NK-92 (cell line): ENCODE data around the gene PAEP.

ENCODE experiments used
- DNase-seq: peaks from one replicate; lab custom pipeline; 2025; ENCODE audit not compliant: unreplicated experiment; lab: John Stamatoyannopoulos, UW

Gene PAEP

DNA sequence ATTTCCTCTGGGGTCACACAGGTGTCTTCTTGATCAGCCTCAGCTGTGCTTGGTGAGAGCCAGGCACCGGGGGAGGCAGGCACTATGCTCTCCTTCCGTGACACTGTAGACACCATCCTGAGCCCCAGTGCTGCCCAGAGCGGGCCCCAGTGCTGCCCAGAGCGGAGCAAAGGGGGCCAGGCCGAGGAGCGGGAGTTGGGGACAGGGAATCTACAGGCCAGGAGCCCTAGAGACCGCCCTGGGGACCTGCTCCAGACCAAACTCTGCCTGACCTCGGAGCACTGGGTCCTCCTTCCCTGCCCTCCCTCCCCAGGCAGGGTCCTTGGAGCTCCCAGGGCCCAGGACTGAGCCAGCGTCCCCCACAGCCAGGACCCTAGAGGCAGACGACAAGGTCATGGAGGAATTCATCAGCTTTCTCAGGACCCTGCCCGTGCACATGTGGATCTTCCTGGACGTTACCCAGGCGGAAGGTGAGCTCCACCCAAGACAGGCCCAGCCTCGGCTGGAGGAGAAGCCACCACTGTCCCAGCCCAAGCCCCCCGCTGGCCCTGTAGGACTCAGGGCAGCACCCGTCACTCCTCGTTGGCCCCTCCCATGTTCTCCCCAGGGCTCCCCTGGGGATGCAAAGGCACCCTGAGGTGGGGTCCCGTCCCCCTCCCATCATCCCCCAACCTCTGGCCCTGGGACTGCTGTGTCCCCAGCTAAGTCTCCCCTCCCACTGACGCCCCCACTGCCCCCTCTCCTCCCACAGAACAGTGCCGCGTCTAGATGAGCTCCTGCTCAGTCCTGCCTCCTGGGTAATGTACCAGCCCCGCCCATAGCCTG lies 30.2 kb downstream of the PAEP start:
- DNase-seq: no peak

- no peak for DNase-seq
Measured at GRCh38 chr9:135592331-135592590, 30.7 kb downstream of the PAEP start.

DNA sequence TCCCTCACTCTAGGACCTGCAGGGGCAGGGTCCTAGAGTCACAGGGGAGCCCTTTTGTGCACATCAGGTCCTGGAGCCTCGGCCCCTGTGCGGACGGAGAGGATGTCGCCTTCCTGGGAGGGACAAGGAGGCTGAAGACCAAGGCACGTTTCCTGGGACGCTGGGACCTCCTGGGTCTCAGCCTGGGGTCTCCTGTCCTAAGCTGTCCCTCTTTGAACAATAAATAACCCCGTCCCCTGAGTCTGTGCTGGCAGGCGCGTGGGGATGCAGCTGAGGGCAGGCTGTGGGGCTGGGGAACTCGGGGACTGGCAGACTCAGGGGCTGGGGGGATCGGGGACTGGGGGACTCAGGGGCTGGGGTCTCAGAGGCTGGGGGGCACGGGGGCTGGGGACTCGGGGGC lies 31.1 kb downstream of the PAEP start:
- no peak for DNase-seq

- DNase-seq: no peak
Measured at GRCh38 chr9:135596211-135596610, 34.7 kb downstream of the PAEP start.

GRCh38 chr9:135600296-135600817 lies 38.8 kb downstream of the PAEP start:
- DNase-seq: no peak

DNA sequence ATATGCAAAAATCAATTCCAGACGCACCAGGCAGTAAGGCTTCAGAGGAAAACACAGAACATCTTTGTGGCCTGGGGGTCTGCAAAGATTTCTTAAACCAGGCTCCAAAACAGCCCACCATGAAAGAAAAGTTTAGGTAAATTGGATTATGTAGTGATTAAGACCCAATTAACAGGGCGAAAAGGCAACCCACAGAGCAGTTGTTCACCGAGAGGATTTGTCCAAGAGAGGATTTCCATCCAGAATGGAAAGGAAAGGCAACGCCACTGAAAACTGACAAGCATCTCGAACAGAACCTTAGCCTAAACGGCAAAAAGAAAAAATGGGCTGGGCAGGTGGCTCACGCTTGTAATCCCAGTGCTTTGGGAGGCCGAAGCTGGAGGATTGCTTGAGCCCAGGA lies 40.4 kb downstream of the PAEP start:
- DNase-seq: no peak

DNA sequence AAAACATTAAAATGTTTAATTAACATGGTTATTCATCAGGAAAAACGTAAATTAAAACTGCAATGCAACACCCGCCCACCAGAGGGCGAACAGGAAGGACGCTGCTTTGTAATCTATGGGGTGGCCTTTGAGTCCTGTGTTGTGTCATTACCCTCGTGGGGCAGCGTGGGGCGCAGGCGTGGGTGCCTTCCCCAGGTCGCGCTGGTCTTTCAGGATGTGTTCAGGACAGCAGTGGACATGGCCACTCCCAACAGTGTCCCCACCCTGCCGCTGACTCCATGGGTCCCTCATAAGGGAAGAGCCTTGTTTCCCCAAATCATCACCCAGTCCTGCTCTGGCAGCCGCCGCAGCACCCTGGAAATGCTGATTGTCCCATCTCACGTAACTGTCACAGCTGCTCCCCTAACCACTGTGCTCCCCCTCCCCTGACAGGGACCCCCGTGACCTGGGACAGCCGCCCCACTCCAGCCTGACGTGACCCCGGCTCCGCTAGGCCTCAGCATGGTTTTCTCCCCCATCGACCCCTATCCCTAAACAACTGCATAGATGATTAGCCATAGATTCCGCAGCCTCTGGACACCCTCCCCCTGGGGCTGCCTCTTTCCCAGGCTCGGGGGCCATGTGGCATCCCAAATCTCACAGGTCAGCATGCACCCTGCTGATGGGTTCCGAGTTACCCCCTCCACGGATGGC lies 41.4 kb downstream of the PAEP start:
- DNase-seq: no peak

GRCh38 chr9:135604437-135605237 lies 43.1 kb downstream of the PAEP start:
- no peak for DNase-seq

GRCh38 chr9:135605238-135605781 lies 43.8 kb downstream of the PAEP start:
- DNase-seq: no peak

- DNase-seq: no peak
Measured at GRCh38 chr9:135606885-135607259, 45.3 kb downstream of the PAEP start.

- DNase-seq: no peak
Measured at GRCh38 chr9:135607401-135608293, 46.1 kb downstream of the PAEP start.

GRCh38 chr9:135608294-135608998 lies 46.9 kb downstream of the PAEP start:
- DNase-seq: no peak

DNA sequence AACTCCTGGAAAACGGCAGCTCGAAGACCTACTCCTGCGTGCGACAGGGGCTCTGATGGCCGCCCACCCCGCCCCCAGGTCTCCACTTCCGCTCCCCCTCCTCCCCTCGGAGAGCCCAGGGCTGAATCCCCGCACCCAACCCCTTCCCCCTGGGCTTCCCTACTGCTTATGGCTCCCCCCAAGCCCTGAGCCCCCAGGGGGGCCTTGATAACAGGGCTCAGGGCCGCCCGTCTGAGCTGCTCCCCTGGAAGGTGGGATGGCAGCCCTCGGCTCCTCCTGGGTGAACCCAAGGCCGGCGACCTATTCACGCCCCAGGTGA lies 47.4 kb downstream of the PAEP start:
- no peak for DNase-seq

GRCh38 chr9:135609366-135609955 lies 47.9 kb downstream of the PAEP start:
- no peak for DNase-seq

DNA sequence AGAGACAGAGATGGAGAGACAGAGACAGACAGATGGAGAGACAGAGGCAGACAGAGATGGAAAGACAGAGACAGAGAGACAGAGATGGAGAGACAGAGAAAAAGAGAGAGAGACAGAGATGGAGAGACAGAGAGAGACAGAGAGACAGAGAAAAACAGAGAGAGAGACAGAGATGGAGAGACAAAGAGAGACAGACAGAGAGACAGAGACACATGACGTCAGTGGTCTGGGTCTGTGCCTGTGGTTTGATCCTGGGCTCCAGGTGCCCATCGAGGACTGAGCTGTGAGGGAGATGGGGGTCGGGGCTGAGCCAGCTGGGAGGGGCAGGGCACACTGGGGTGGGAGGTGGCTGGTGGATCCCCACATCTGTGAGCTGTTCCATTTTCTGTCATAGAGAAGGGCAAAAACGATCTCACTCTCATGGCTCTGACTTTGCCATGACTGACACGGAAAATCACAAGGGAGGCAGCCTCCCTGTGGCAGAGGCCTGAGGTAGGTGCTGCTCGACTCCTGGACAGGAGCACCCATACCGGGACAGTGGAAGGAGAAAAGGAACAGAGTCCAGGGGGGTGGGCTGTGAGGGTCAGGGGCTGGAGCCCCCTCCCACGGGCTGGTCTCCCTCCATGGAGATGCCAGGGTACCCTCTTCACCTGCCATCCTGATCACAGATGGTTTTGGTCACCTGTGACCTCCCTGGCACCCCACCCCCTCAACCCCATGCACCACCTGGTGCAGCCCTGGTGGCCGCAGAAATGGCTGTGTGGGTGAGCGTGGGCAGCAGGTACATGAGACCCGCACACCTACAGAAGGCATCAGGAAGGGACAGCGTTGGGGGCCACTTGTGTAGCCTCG lies 49.0 kb downstream of the PAEP start:
- no peak for DNase-seq

- DNase-seq: no peak
Measured at GRCh38 chr9:135611142-135611874, 49.8 kb downstream of the PAEP start.

DNA sequence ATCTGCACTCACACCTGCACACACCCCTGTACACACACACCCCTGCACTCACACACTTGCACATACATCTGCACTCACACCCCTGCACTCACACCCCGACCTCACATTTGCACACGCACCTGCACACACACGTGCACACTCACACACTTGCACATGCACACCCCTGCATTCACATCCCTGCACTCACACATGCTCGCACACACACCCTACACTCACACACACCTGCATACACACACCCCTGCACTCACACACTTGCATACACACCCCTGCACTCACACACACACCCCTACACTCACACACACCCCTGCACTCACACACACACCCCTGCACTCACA lies 50.3 kb downstream of the PAEP start:
- no peak for DNase-seq

GRCh38 chr9:135612437-135612836 lies 50.9 kb downstream of the PAEP start:
- DNase-seq: no peak
